Ishikawa (cell line): Measurements from ENCODE around the gene RASA3.

Experiments
- CEBPB ChIP-seq: IDR thresholded peaks from 2 replicates; pipeline ENCODE4 v1.6.1; 2012
- CREB1 ChIP-seq: IDR thresholded peaks from 2 replicates; pipeline ENCODE4 v1.6.1; 2012; ENCODE audit warnings: low read depth
- EGR1 ChIP-seq: IDR thresholded peaks from 2 replicates; pipeline ENCODE4 v1.6.1; 2012
- EP300 ChIP-seq: IDR thresholded peaks from 2 replicates; pipeline ENCODE4 v1.6.1; 2012; ENCODE audit warnings: borderline replicate concordance
- FOXM1 ChIP-seq: IDR thresholded peaks from 2 replicates; pipeline ENCODE4 v1.6.1; 2012; ENCODE audit warnings: low read depth, borderline replicate concordance
- MAX ChIP-seq: IDR thresholded peaks from 2 replicates; pipeline ENCODE4 v1.6.1; 2012
- NFIC ChIP-seq: IDR thresholded peaks from 2 replicates; pipeline ENCODE4 v1.6.1; 2012
- RAD21 ChIP-seq: IDR thresholded peaks from 2 replicates; pipeline ENCODE4 v1.6.1; 2012; ENCODE audit warnings: low read depth
- REST ChIP-seq: IDR thresholded peaks from 2 replicates; pipeline ENCODE4 v1.6.1; 2012; ENCODE audit warnings: low read depth, mild to moderate bottlenecking
- TAF1 ChIP-seq: IDR thresholded peaks from 2 replicates; pipeline ENCODE4 v1.6.1; 2012; ENCODE audit warnings: low read depth, mild to moderate bottlenecking
- TCF12 ChIP-seq: IDR thresholded peaks from 2 replicates; pipeline ENCODE4 v1.6.1; 2012; ENCODE audit warnings: low read depth
- TEAD4 ChIP-seq: IDR thresholded peaks from 2 replicates; pipeline ENCODE4 v1.6.1; 2012
- USF1 ChIP-seq: IDR thresholded peaks from 2 replicates; pipeline ENCODE4 v1.6.1; 2012
- YY1 ChIP-seq: IDR thresholded peaks from 2 replicates; pipeline ENCODE4 v1.6.1; 2012; ENCODE audit warnings: low read depth
- ZBTB7A ChIP-seq: IDR thresholded peaks from 2 replicates; pipeline ENCODE4 v1.6.1; 2012; ENCODE audit warnings: low read depth

RASA3 gene

GRCh38 chr13:114144606-114145244 is 12.3 kb upstream of the RASA3 start:
- TF ChIP-seq TEAD4 = no peak
- TF ChIP-seq NFIC = no peak
- no peak for TF ChIP-seq TAF1
- TF ChIP-seq CREB1 = no peak
- no peak for TF ChIP-seq EP300
- TF ChIP-seq ZBTB7A = no peak
- no peak for TF ChIP-seq EGR1
- no peak for TF ChIP-seq REST
- TF ChIP-seq FOXM1 = no peak
- TF ChIP-seq MAX = no peak
- no peak for TF ChIP-seq TCF12

GRCh38 chr13:114143806-114144605 is 11.6 kb upstream of the RASA3 start:
- TF ChIP-seq MAX (no peak), ZBTB7A (no peak), FOXM1 (no peak), EP300 (no peak), YY1 (no peak), USF1 (no peak), TEAD4 (no peak), TCF12 (no peak), REST (no peak), EGR1 (no peak), CEBPB (no peak), NFIC (no peak), RAD21 (no peak), TAF1 (no peak), CREB1 (no peak)

- TF ChIP-seq NFIC = no peak
- TF ChIP-seq EGR1 = no peak
- TF ChIP-seq TEAD4 = no peak
- no peak for TF ChIP-seq TAF1
- no peak for TF ChIP-seq CEBPB
- no peak for TF ChIP-seq RAD21
- TF ChIP-seq CREB1 = no peak
- TF ChIP-seq ZBTB7A = no peak
- no peak for TF ChIP-seq EP300
These were observed 10.4 kb upstream of the RASA3 start for GRCh38 chr13:114142640-114143490.

GRCh38 chr13:114142137-114142550 is 9.7 kb upstream of the RASA3 start:
- TF ChIP-seq YY1 (no peak), EP300 (no peak), CREB1 (no peak), USF1 (no peak), MAX (no peak), EGR1 (no peak), FOXM1 (no peak), TAF1 (no peak), CEBPB (no peak), NFIC (no peak), ZBTB7A (no peak), RAD21 (no peak), REST (no peak), TEAD4 (no peak), TCF12 (no peak)
